OCI-LY1 (cell line): Measurements from ENCODE around the gene DAAM2.

ENCODE experiments used
- EZH2 ChIP-seq: fragments of 200-600 bp; sonication (generic), shearing (Covaris generic); IDR thresholded peaks from 2 replicates; pipeline ENCODE4 v1.8.0; 2017; ENCODE audit warnings: borderline replicate concordance, mixed run types, mild to moderate bottlenecking, antibody characterized with exemption, low read length, moderate library complexity, mixed read lengths
- TF ChIP-seq, protein P1 (sequence below): fragments of 200-600 bp; sonication (generic), shearing (Covaris generic); IDR thresholded peaks from 2 replicates; pipeline ENCODE4 v1.5.1; 2017; ENCODE audit warnings: mild to moderate bottlenecking, antibody characterized with exemption, low read length, moderate library complexity, mixed read lengths

DNA sequence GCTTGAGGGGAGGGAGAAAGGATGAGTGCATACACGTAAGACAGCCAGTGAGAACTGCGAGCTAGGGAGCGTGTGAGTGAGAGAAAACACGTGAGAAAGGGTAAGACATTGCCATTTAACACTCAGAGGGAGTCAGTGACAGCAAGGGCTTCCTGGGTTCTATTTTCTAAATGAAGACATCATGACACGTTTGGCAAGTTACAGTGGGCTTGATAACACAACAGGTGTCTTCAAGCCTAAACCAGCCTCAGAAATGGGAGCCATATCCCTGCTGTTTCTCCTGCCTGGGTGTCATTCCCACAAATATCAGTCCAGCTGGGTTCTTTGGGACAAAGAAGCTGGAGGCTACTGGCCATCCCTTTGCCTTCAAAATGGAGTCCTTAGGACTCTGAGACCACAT, 159.0 kb downstream of the DAAM2 start:
- TF ChIP-seq, protein P1, sequence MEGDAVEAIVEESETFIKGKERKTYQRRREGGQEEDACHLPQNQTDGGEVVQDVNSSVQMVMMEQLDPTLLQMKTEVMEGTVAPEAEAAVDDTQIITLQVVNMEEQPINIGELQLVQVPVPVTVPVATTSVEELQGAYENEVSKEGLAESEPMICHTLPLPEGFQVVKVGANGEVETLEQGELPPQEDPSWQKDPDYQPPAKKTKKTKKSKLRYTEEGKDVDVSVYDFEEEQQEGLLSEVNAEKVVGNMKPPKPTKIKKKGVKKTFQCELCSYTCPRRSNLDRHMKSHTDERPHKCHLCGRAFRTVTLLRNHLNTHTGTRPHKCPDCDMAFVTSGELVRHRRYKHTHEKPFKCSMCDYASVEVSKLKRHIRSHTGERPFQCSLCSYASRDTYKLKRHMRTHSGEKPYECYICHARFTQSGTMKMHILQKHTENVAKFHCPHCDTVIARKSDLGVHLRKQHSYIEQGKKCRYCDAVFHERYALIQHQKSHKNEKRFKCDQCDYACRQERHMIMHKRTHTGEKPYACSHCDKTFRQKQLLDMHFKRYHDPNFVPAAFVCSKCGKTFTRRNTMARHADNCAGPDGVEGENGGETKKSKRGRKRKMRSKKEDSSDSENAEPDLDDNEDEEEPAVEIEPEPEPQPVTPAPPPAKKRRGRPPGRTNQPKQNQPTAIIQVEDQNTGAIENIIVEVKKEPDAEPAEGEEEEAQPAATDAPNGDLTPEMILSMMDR: no peak
- no peak for TF ChIP-seq EZH2
